WTC11 (cell line): ENCODE measurements around the gene PHC2. TPM values are rescaled to one million over a fixed set of nuclear protein-coding genes. Genes with fewer than 3 reads are reported as not detected.

Experiments
- ATAC-seq: fragments of 200-7000 bp; cut with Tn5 transposase; 2 replicates; pipeline ENCODE4 v1.10.0; 2021; ENCODE audit warnings: mild to moderate bottlenecking, moderate library complexity
- CTCF ChIA-PET: fragments of 300-600 bp; sonication (Branson Sonifier 250); formaldehyde crosslinking; loops from one replicate; lab custom pipeline; 2021; ENCODE audit warnings: antibody characterized with exemption; lab: Charles Lee
- POLR2A ChIA-PET: fragments of 350-600 bp; sonication (Branson Sonifier 250); formaldehyde crosslinking; loops from one replicate; lab custom pipeline; 2021; ENCODE audit warnings: antibody characterized with exemption; lab: Charles Lee
- DNase-seq: peaks from one replicate; pipeline ENCODE4 v3.0.0; 2021; ENCODE audit warnings: low spot score
- H3K27ac Mint-ChIP-seq: 2 replicates; pipeline ENCODE4 v1.8.0; 2021; ENCODE audit warnings: mixed read lengths
- H3K27me3 Mint-ChIP-seq: 2 replicates; pipeline ENCODE4 v1.8.0; 2021; ENCODE audit warnings: low read depth, mild to moderate bottlenecking, moderate library complexity, mixed read lengths
- H3K36me3 Mint-ChIP-seq: 2 replicates; pipeline ENCODE4 v1.8.0; 2021; ENCODE audit warnings: mixed read lengths
- H3K4me1 Mint-ChIP-seq: 2 replicates; pipeline ENCODE4 v1.8.0; 2022; ENCODE audit warnings: mixed read lengths
- H3K4me3 Mint-ChIP-seq: 2 replicates; pipeline ENCODE4 v1.8.0; 2021; ENCODE audit warnings: mild to moderate bottlenecking, moderate library complexity, mixed read lengths
- H3K9me3 Mint-ChIP-seq: 2 replicates; pipeline ENCODE4 v1.8.0; 2021; ENCODE audit warnings: mixed read lengths
- CREB1 ChIP-seq: sonication (generic); formaldehyde crosslinking; IDR thresholded peaks from 2 replicates; pipeline ENCODE4 v1.8.0; 2023; ENCODE audit warnings: mild to moderate bottlenecking, missing genetic modification reagents
- ETV6 ChIP-seq: sonication (generic); formaldehyde crosslinking; IDR thresholded peaks from 2 replicates; pipeline ENCODE4 v1.8.1; 2022; ENCODE audit warnings: mild to moderate bottlenecking, missing genetic modification reagents
- FOXK1 ChIP-seq: sonication (generic); formaldehyde crosslinking; IDR thresholded peaks from 2 replicates; pipeline ENCODE4 v1.8.0; 2022; ENCODE audit warnings: mild to moderate bottlenecking, moderate library complexity, missing genetic modification reagents
- HMGXB4 ChIP-seq: sonication (generic); formaldehyde crosslinking; IDR thresholded peaks from 2 replicates; pipeline ENCODE4 v1.8.1; 2023; ENCODE audit warnings: mild to moderate bottlenecking, moderate library complexity, missing genetic modification reagents
- JAZF1 ChIP-seq: fragments of 250-450 bp; sonication (Bioruptor Pico); IDR thresholded peaks from 2 replicates; pipeline ENCODE4 v1.9.0; 2021; ENCODE audit warnings: moderate library complexity, mild to moderate bottlenecking, inconsistent platforms
- JUN ChIP-seq: sonication (generic); formaldehyde crosslinking; IDR thresholded peaks from 2 replicates; pipeline ENCODE4 v1.8.0; 2023; ENCODE audit warnings: mild to moderate bottlenecking, missing genetic modification reagents
- KAT7 ChIP-seq: sonication (generic); formaldehyde crosslinking; IDR thresholded peaks from 2 replicates; pipeline ENCODE4 v1.8.1; 2023; ENCODE audit warnings: missing genetic modification reagents, mild to moderate bottlenecking, borderline replicate concordance
- MXD4 ChIP-seq: fragments of 250-450 bp; sonication (Bioruptor Pico); IDR thresholded peaks from 2 replicates; pipeline ENCODE4 v1.8.0; 2021; ENCODE audit warnings: mild to moderate bottlenecking, moderate library complexity, borderline replicate concordance
- NFATC4 ChIP-seq: fragments of 250-450 bp; sonication (Bioruptor Pico); IDR thresholded peaks from 2 replicates; pipeline ENCODE4 v1.9.0; 2021; ENCODE audit warnings: mild to moderate bottlenecking
- NFE2L1 ChIP-seq: sonication (generic); formaldehyde crosslinking; IDR thresholded peaks from 2 replicates; pipeline ENCODE4 v1.8.1; 2023; ENCODE audit warnings: missing genetic modification reagents
- SOX15 ChIP-seq: fragments of 250-450 bp; sonication (Bioruptor Pico); IDR thresholded peaks from 2 replicates; pipeline ENCODE4 v1.9.0; 2021; ENCODE audit warnings: mild to moderate bottlenecking
- TCF7 ChIP-seq: sonication (generic); formaldehyde crosslinking; IDR thresholded peaks from 2 replicates; pipeline ENCODE4 v1.8.0; 2022; ENCODE audit warnings: mild to moderate bottlenecking, low read depth, missing genetic modification reagents, moderate library complexity
- TEAD1 ChIP-seq: sonication (generic); formaldehyde crosslinking; IDR thresholded peaks from 2 replicates; pipeline ENCODE4 v1.8.0; 2022; ENCODE audit warnings: mild to moderate bottlenecking, missing genetic modification reagents
- ZNF219 ChIP-seq: sonication (generic); formaldehyde crosslinking; IDR thresholded peaks from 2 replicates; pipeline ENCODE4 v1.8.0; 2023; ENCODE audit warnings: missing genetic modification reagents, mild to moderate bottlenecking, borderline replicate concordance
- ZNF281 ChIP-seq: sonication (generic); formaldehyde crosslinking; IDR thresholded peaks from 2 replicates; pipeline ENCODE4 v1.8.0; 2023; ENCODE audit warnings: mild to moderate bottlenecking, missing genetic modification reagents
- ZNF671 ChIP-seq: fragments of 250-450 bp; sonication (Bioruptor Pico); IDR thresholded peaks from 2 replicates; pipeline ENCODE4 v1.8.0; 2021; ENCODE audit warnings: mild to moderate bottlenecking
- total RNA-seq: library from RNA; stranded (reverse); gene quantifications from 3 replicates; pipeline ENCODE4 v1.2.3, GENCODE V29; 2021
- TF ChIP-seq, protein P1 (sequence below): sonication (generic); formaldehyde crosslinking; IDR thresholded peaks from 2 replicates; pipeline ENCODE4 v1.8.0; 2022; ENCODE audit warnings: mild to moderate bottlenecking, missing genetic modification reagents
- TF ChIP-seq, protein P2 (sequence below): fragments of 250-450 bp; sonication (Bioruptor Pico); IDR thresholded peaks from 2 replicates; pipeline ENCODE4 v1.9.0; 2021; ENCODE audit warnings: mild to moderate bottlenecking
- TF ChIP-seq, protein P3 (sequence below): sonication (generic); formaldehyde crosslinking; IDR thresholded peaks from 2 replicates; pipeline ENCODE4 v1.8.1; 2022; ENCODE audit warnings: mild to moderate bottlenecking, moderate library complexity, missing genetic modification reagents
- TF ChIP-seq, protein P4 (sequence below): fragments of 200-600 bp; IDR thresholded peaks from 2 replicates; pipeline ENCODE4 v1.8.0; 2022; ENCODE audit warnings: antibody characterized with exemption
- TF ChIP-seq, protein P5 (sequence below): fragments of 250-450 bp; sonication (Bioruptor Pico); conservative IDR thresholded peaks from 2 replicates; pipeline ENCODE4 v1.9.0; 2021; ENCODE audit warnings: mild to moderate bottlenecking

PHC2 gene
- total RNA-seq, 1 experiment from 2014 or later: 7.0 TPM

DNA sequence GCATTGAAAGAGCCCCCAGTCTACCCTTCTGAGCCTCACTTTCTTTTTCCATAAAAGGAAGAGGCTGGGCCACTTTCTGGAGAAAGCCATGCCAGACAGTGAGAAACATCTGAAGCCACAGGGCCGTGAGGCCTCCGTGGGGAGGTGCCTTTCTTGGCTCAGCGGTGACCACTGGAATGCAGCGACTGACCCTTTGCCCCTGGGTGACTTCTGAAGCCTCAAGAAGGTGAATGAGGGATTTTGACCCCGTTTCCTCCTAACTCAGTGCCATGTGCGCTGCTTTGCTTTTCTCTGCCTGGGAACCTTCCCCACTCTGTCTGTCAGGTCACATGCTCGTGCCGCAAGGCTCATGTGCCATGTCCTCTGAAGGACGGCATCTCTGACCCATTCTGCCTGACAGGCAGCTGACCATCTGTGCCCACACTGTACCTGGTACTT lies 65.3 kb downstream of the PHC2 start:
- Mint-ChIP-seq H3K4me3 (no peak overlapping the region), H3K27ac (no peak overlapping the region), H3K36me3 (no peaks in the 10 kb centered on the region), H3K9me3 (no peaks in the 10 kb centered on the region), H3K4me1 (peaks cover 52% of the 10 kb centered on the region), H3K27me3 (peaks cover 30% of the 10 kb centered on the region)
- CTCF ChIA-PET: interaction anchor here (0.6 to 10.3 kb wide), 5 partner anchors 27 to 90 kb away, joined by 3 to 161 read pairs (median 6); no protein-coding TSS in a partner anchor
- no peak for TF ChIP-seq ZNF281 (CRISPR knock-in tag)
- TF ChIP-seq HMGXB4 (CRISPR knock-in tag): 0 out of 2 replicates have a peak, but pooled peaks have one; percentile 5
- TF ChIP-seq, protein P1, sequence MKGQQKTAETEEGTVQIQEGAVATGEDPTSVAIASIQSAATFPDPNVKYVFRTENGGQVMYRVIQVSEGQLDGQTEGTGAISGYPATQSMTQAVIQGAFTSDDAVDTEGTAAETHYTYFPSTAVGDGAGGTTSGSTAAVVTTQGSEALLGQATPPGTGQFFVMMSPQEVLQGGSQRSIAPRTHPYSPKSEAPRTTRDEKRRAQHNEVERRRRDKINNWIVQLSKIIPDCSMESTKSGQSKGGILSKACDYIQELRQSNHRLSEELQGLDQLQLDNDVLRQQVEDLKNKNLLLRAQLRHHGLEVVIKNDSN: no peak
- POLR2A ChIA-PET: no interaction called here
- ATAC-seq: no peak
- DNase-seq: no peak

- Mint-ChIP-seq H3K4me3 (no peak overlapping the region), H3K27ac (peak overlapping the region; percentile 2; the same call in 1 of the 2 replicates), H3K4me1 (peaks cover 52% of the 10 kb centered on the region), H3K27me3 (peaks cover 35% of the 10 kb centered on the region), H3K9me3 (no peaks in the 10 kb centered on the region), H3K36me3 (no peaks in the 10 kb centered on the region)
- CTCF ChIA-PET: interaction anchor here (0.5 to 10.3 kb wide), 14 partner anchors 15 to 237 kb away, joined by 3 to 161 read pairs (median 4); partner anchors contain the start of gene TRIM62
- DNase-seq: no peak
- ATAC-seq: peak; percentile 13
- TF ChIP-seq ZNF219: no peak
- TF ChIP-seq NFATC4 (CRISPR knock-in tag): no peak
- TF ChIP-seq, protein P2, sequence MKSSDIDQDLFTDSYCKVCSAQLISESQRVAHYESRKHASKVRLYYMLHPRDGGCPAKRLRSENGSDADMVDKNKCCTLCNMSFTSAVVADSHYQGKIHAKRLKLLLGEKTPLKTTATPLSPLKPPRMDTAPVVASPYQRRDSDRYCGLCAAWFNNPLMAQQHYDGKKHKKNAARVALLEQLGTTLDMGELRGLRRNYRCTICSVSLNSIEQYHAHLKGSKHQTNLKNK: no peak
- TF ChIP-seq CREB1 (CRISPR knock-in tag): no peak
- no peak for TF ChIP-seq ETV6 (CRISPR knock-in tag)
- TF ChIP-seq MXD4 (CRISPR knock-in tag): no peak
- no peak for TF ChIP-seq ZNF671 (CRISPR knock-in tag)
- no peak for TF ChIP-seq FOXK1 (CRISPR knock-in tag)
- TF ChIP-seq, protein P3, sequence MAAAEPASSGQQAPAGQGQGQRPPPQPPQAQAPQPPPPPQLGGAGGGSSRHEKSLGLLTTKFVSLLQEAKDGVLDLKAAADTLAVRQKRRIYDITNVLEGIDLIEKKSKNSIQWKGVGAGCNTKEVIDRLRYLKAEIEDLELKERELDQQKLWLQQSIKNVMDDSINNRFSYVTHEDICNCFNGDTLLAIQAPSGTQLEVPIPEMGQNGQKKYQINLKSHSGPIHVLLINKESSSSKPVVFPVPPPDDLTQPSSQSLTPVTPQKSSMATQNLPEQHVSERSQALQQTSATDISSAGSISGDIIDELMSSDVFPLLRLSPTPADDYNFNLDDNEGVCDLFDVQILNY (CRISPR knock-in tag): no peak
- TF ChIP-seq KAT7 (CRISPR knock-in tag): no peak
- TF ChIP-seq, all 79 proteins: peak for 0
- POLR2A ChIA-PET: interaction anchor here (0.6 kb wide), 1 partner anchor 21 kb away, joined by 3 read pairs; no protein-coding TSS in a partner anchor
Observed at GRCh38 chr1:33364565-33364918, 66.4 kb downstream of the PHC2 start.

GRCh38 chr1:33363470-33363861 lies 67.4 kb downstream of the PHC2 start:
- Mint-ChIP-seq H3K27ac (no peak overlapping the region), H3K4me1 (peaks cover 52% of the 10 kb centered on the region), H3K9me3 (no peaks in the 10 kb centered on the region), H3K36me3 (no peaks in the 10 kb centered on the region), H3K4me3 (peak overlapping the region; percentile 35), H3K27me3 (peaks cover 42% of the 10 kb centered on the region)
- DNase-seq: no peak
- ATAC-seq: no peak
- CTCF ChIA-PET: interaction anchor here (0.6 to 10.3 kb wide), 13 partner anchors 9 to 270 kb away, joined by 3 to 161 read pairs (median 4); partner anchors contain the start of gene TRIM62
- POLR2A ChIA-PET: no interaction called here
- TF ChIP-seq, protein P4, sequence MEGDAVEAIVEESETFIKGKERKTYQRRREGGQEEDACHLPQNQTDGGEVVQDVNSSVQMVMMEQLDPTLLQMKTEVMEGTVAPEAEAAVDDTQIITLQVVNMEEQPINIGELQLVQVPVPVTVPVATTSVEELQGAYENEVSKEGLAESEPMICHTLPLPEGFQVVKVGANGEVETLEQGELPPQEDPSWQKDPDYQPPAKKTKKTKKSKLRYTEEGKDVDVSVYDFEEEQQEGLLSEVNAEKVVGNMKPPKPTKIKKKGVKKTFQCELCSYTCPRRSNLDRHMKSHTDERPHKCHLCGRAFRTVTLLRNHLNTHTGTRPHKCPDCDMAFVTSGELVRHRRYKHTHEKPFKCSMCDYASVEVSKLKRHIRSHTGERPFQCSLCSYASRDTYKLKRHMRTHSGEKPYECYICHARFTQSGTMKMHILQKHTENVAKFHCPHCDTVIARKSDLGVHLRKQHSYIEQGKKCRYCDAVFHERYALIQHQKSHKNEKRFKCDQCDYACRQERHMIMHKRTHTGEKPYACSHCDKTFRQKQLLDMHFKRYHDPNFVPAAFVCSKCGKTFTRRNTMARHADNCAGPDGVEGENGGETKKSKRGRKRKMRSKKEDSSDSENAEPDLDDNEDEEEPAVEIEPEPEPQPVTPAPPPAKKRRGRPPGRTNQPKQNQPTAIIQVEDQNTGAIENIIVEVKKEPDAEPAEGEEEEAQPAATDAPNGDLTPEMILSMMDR: no peak
- TF ChIP-seq TEAD1 (CRISPR knock-in tag): no peak
- TF ChIP-seq SOX15 (CRISPR knock-in tag): no peak
- TF ChIP-seq, protein P5, sequence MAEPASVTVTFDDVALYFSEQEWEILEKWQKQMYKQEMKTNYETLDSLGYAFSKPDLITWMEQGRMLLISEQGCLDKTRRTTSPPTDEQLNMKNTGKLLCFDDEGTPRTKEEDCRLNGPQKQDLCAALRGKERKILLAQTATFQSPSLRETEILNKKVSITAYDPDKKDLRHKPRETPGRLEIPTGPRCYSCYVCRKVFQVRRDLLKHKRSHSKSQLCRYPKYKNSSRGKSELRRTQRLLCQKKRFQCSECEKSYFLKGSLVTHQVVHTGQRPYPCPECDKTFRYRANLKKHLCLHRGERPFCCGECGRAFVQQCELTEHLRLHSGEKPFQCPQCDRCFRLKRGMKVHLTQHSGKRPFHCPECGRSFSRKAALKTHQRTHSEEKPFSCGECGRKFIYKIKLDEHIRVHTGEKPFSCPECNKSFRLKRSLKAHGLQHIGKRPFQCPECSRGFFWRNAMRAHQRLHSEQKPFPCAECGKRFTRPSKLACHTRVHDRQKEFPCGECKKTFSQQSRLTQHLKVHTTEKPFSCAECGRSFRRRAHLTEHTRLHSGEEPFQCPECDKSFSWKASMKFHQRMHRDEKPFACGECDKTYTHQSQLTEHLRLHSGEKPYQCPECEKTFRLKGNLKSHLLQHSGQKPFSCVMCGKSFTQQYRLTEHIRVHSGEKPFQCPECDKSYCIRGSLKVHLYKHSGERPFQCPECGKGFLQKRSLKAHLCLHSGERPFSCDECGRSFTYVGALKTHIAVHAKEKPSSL (CRISPR knock-in tag): no peak
- TF ChIP-seq JAZF1 (CRISPR knock-in tag): no peak
- TF ChIP-seq JUN (CRISPR knock-in tag): no peak
- no peak for TF ChIP-seq TCF7 (CRISPR knock-in tag)
- TF ChIP-seq NFE2L1: no peak
